22Rv1 (cell line): Measurements from ENCODE around the gene RPA1.

Experiments used
- CTCF ChIP-seq: fragments of 450-650 bp; IDR thresholded peaks from 2 replicates; pipeline ENCODE4 v1.5.1; 2017; ENCODE audit warnings: mild to moderate bottlenecking
- ZFX ChIP-seq: fragments of 450-650 bp; IDR thresholded peaks from 2 replicates; pipeline ENCODE4 v1.6.1; 2017; ENCODE audit warnings: antibody characterized with exemption, borderline replicate concordance

DNA sequence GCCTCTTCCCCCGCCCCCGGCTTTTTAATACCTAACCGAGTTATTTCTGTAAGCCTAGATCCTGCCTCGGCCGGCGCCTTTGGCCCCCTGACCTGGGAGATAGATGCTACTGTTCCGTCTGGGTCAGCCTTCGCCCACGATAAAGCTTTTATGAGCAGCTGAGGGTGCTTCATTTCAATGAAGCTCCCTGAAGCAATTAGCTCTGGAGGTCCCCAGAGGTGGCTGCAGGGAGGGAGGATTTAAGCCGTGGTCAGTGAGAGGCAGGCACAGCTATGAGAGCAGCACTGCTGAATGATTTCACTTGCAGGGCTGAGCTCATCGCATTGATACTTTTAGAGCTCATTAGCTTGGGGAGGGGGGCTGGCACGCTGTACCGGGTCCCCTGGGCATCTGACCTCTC is 89.4 kb downstream of the RPA1 start:
- TF ChIP-seq CTCF (no peak), ZFX (no peak)
